ENCODE data around the gene TRAPPC3. TPM values are rescaled to one million over a fixed set of nuclear protein-coding genes. Genes with fewer than 3 reads are reported as not detected.

The TRAPPC3 gene
- total and polyA plus RNA-seq, 9 of the 15 experiments (the other 6 are each of a cell fraction or from before 2014, with no cell fraction given) = 20.6 to 141 (median 112) TPM

- peak; percentile 70; the same call in 1 of the 2 replicates for TF ChIP-seq ZBTB2 (IDR thresholded peaks at IDR 0.05)
- no peak for TF ChIP-seq CBX8 (IDR thresholded peaks at IDR 0.05; ENCODE audit: borderline replicate concordance, extremely low read depth, low read depth, low read length, poor library complexity, severe bottlenecking)
- no peak for TF ChIP-seq PATZ1 (CRISPR knock-in tag; IDR thresholded peaks at IDR 0.05; ENCODE audit: borderline replicate concordance)
- TF ChIP-seq POLR2AphosphoS5 (IDR thresholded peaks at IDR 0.05; ENCODE audit: control insufficient read depth, insufficient read depth, low read depth, low read length) = peak; percentile 84; the same call in 1 of the 2 replicates
- no peak for TF ChIP-seq ZSCAN32 (CRISPR knock-in tag; IDR thresholded peaks at IDR 0.05)
- TF ChIP-seq SRSF1 (IDR thresholded peaks at IDR 0.05; ENCODE audit: low read depth, low read length) = no peak
- TF ChIP-seq CLOCK (CRISPR knock-in tag; IDR thresholded peaks at IDR 0.05; ENCODE audit: borderline replicate concordance) = no peak
- peak; percentile 93 for TF ChIP-seq HMGXB4 (CRISPR knock-in tag; IDR thresholded peaks at IDR 0.05)
- peak; percentile 48; the same call in 1 of the 2 replicates for TF ChIP-seq MITF (IDR thresholded peaks at IDR 0.05)
- no peak for TF ChIP-seq RFX5 (IDR thresholded peaks at IDR 0.05; ENCODE audit: low read depth, low read length)
- TF ChIP-seq ZNF24 (IDR thresholded peaks at IDR 0.05) = peak; percentile 69
- TF ChIP-seq GATAD2B (IDR thresholded peaks at IDR 0.05; ENCODE audit: borderline replicate concordance) = no peak; the same call in 1 of the 2 replicates
- no peak for TF ChIP-seq SREBF2 (CRISPR knock-in tag; IDR thresholded peaks at IDR 0.05)
- TF ChIP-seq NUFIP1 (IDR thresholded peaks at IDR 0.05; ENCODE audit: partially characterized antibody) = no peak
- no peak for TF ChIP-seq KAT8 (IDR thresholded peaks at IDR 0.05; ENCODE audit: low read depth)
- TF ChIP-seq RBM17 (IDR thresholded peaks at IDR 0.05; ENCODE audit: borderline replicate concordance, low read depth, low read length) = no peak
- 0 out of 2 replicates have a peak, but pooled peaks have one; percentile 33 for TF ChIP-seq ZNF766 (CRISPR knock-in tag; conservative IDR thresholded peaks at IDR 0.05)
Observed at GRCh38 chr1:36088577-36089392, 60.5 kb downstream of the TRAPPC3 start, which contains the start of gene ADPRS (continued).

Data from K562 (cell line).